Pancreas (tissue), 10 donors: ENCODE data around the gene PLEKHA5. TPM values are rescaled to one million over a fixed set of nuclear protein-coding genes. Genes with fewer than 3 reads are reported as not detected.
A peak's percentile ranks its signal among the peaks of the same experiment; 100 is the strongest.

Experiments
- ATAC-seq, 4 donors: fragments of 200-7000 bp; cut with Tn5 transposase; one replicate each; pipeline versions ENCODE4 v1.8.0 to v1.9.1; 2020; ENCODE audit warnings: mild to moderate bottlenecking in 4 of 4, moderate library complexity in 4 of 4
- DNase-seq, 6 donors: peaks; one replicate each; pipeline ENCODE4 v3.0.0-alpha.2; 2020
- FAIRE-seq: peaks from 2 replicates; lab custom pipeline; 2012; peaks lifted over from hg19 to GRCh38; lab: Jason Lieb, UNC
- H3K27ac ChIP-seq, 4 donors: fragments of 200-600 bp; sonication (generic); 1 replicate in 3 of 4; 2 replicates in 1 of 4; pipeline versions ENCODE4 v1.5.0 to v1.8.0; 2020
- H3K27me3 ChIP-seq, 4 donors: fragments of 200-600 bp; one replicate each; pipeline ENCODE4 v1.8.0; 2021
- H3K36me3 ChIP-seq, 3 donors: fragments of 200-600 bp; sonication (generic) in 1 of 3; one replicate each; pipeline versions ENCODE4 v1.5.0 to v1.8.0; 2020 to 2021
- H3K4me1 ChIP-seq, 3 donors: fragments of 200-600 bp; one replicate each; pipeline ENCODE4 v1.8.0; 2021
- H3K4me3 ChIP-seq, 4 donors: fragments of 200-600 bp; sonication (generic) in 2 of 4; one replicate each; pipeline versions ENCODE4 v1.5.0 to v1.8.0; 2020 to 2021
- H3K9me3 ChIP-seq, 4 donors: fragments of 200-600 bp; one replicate each; pipeline ENCODE4 v1.8.0; 2021
- WGBS, 2 donors: extraction: QIAGEN DNeasy Blood & Tissue Kit; methylation state at CpG; one replicate each; pipeline ENCODE4 v1.1.7; 2013; 5-methylcytosine and 5-hydroxymethylcytosine counted together
- intact Hi-C, 3 donors: fragments of 100-400 bp; cut with DNase I; formaldehyde crosslinking; loops; one replicate each; pipeline versions ENCODE4 v1.11.1 to v1.14.2; 2022
- polyA plus RNA-seq, 2 donors: library from polyadenylated mRNA; stranded (reverse); fragments of 200-250 nt; gene quantifications; one replicate each; pipeline ENCODE4 v1.2.3, GENCODE V29; 2013
- total RNA-seq, 6 donors: library from RNA; stranded (reverse); fragmentation: NEBNext Ultra II Directional in 4 of 6; extraction: Animal tissue kit (Norgen Biotek cat#: 25700) in 4 of 6; gene quantifications; one replicate each; pipeline versions ENCODE4 v1.2.1 to v1.2.4, GENCODE V29; 2021 to 2023
- TF ChIP-seq, protein P1 (sequence below), 4 donors: fragments of 200-600 bp; sonication (generic) in 3 of 4; IDR thresholded peaks; one replicate each; pipeline versions ENCODE4 v1.5.0 to v1.8.0; 2021; ENCODE audit warnings: antibody characterized with exemption in 4 of 4
- donor health status: healthy with polysubstance abuse.
- donor health status: DM: no; HTN: no; CAD: no; lungs with moderate emphysema.
- donor health status: DM: no; HTN: no; CAD: no.
- donor health status: control.
- donor health status: control.
- donor health status: Bipolar disorder and iron deficiency.
- donor health status: DM: yes; HTN: yes; CAD: no.
- donor health status: DM: no; HTN: no; CAD: no.
- donor health status: DM: no; HTN: no; CAD: no.
- donor health status: DM: yes; HTN: yes; CAD: no.

PLEKHA5 gene
- total and polyA plus RNA-seq, 8 donors: 10.3 to 26.4 (median 17.5) TPM

DNA sequence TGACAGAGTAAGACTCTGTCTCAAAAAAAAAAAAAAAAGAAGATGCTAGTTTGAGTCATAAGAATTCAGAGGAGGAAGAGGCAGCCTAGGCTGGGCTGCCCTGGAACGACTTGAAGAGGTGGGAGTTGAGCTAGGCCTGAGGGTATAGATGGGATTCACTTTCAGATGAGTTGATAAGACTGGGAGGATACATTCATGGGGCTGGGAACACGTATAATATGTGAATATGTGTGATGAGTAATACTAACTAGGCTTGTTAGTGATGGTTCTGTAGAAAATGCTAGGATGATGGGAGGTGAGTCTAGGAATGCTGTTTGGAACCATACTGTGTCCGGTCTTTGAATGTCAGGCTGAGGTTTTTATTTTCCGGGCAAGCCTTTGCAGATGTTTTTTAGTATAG lies 9.0 kb downstream of the PLEKHA5 start:
- TF ChIP-seq, protein P1, sequence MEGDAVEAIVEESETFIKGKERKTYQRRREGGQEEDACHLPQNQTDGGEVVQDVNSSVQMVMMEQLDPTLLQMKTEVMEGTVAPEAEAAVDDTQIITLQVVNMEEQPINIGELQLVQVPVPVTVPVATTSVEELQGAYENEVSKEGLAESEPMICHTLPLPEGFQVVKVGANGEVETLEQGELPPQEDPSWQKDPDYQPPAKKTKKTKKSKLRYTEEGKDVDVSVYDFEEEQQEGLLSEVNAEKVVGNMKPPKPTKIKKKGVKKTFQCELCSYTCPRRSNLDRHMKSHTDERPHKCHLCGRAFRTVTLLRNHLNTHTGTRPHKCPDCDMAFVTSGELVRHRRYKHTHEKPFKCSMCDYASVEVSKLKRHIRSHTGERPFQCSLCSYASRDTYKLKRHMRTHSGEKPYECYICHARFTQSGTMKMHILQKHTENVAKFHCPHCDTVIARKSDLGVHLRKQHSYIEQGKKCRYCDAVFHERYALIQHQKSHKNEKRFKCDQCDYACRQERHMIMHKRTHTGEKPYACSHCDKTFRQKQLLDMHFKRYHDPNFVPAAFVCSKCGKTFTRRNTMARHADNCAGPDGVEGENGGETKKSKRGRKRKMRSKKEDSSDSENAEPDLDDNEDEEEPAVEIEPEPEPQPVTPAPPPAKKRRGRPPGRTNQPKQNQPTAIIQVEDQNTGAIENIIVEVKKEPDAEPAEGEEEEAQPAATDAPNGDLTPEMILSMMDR (IDR thresholded peaks at IDR 0.05): no peak
- Histone ChIP-seq H3K27me3 (no peaks in the 10 kb centered on the region), H3K4me3 (no peak overlapping the region), H3K4me1 (peaks cover 0 to 9% (median 7%) of the 10 kb centered on the region in 3 donors), H3K27ac (no peak overlapping the region), H3K9me3 (no peaks in the 10 kb centered on the region), H3K36me3 (no peaks in the 10 kb centered on the region)
- ATAC-seq (no peak), DNase-seq (no peak), FAIRE-seq (no peak)
- intact Hi-C loops: no loop called here
- 93 to 98% methylated on average over 4 of the region's 4 CpGs for WGBS, 2 donors

DNA sequence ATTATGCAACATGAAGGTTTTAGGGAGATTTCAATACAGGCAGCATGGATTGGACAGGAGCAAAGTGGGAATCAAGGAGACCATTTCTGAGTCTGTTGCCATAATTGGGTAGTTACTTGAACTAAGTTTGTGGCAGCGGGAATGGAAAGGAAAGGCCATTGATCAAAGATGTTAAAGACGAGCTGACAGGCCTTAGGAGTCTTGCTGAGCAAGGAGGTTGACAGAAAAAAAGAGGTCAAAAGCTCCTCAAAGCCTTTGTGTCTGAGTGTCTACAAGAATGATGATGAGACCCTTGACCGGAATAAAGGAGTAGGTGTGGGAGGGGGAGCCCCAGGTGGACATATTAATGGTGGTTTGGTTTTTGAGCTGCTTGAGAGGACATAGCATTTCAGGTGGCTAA lies 9.4 kb downstream of the PLEKHA5 start:
- no peak overlapping the region for H3K27ac ChIP-seq
- H3K27me3 ChIP-seq: no peaks in the 10 kb centered on the region
- FAIRE-seq: no peak
- WGBS, 2 donors: 95% methylated on average over 3 of the region's 3 CpGs
- peaks cover 0 to 7% (median 6%) of the 10 kb centered on the region in 3 donors for H3K4me1 ChIP-seq
- ATAC-seq: no peak
- H3K4me3 ChIP-seq: no peak overlapping the region
- TF ChIP-seq, protein P1 (IDR thresholded peaks at IDR 0.05): no peak
- intact Hi-C loops: no loop called here
- H3K36me3 ChIP-seq: no peaks in the 10 kb centered on the region
- no peak for DNase-seq
- H3K9me3 ChIP-seq: no peaks in the 10 kb centered on the region

DNA sequence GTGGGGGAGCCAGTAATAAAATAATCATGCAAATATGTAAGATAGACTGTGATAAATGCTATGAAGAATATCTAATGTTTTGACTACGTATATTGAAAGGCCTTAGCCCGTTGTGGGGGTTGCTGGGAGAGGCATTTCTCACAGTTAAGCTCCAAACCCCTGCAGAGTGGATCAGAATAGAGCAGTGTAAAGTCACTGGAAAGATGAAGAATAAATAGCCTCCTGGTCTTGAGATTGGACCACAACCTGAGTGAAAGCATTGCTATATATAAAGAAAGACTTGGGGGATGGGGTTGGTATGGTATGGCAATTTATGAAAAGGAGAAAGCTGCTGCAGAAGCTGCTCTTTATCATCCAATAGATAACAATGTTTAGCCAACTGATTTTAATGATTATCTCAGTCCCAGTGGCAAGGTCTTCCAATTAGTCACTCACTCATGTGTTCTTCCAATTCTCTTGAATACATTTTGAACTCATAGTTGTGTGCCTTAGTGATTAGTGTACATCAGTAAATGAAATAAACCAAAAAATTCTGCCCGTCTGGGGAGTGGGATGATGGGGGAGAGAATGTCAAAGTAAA lies 10.2 kb downstream of the PLEKHA5 start:
- intact Hi-C loops: no loop called here
- DNase-seq (no peak), FAIRE-seq (no peak), ATAC-seq (no peak)
- Histone ChIP-seq H3K36me3 (no peaks in the 10 kb centered on the region), H3K27me3 (no peaks in the 10 kb centered on the region), H3K4me1 (peaks cover 0 to 7% (median 4%) of the 10 kb centered on the region in 3 donors), H3K4me3 (no peak overlapping the region), H3K27ac (no peak overlapping the region), H3K9me3 (no peaks in the 10 kb centered on the region)
- 76 to 88% methylated on average over 3 of the region's 3 CpGs for WGBS, 2 donors
- TF ChIP-seq, protein P1 (IDR thresholded peaks at IDR 0.05): no peak

DNA sequence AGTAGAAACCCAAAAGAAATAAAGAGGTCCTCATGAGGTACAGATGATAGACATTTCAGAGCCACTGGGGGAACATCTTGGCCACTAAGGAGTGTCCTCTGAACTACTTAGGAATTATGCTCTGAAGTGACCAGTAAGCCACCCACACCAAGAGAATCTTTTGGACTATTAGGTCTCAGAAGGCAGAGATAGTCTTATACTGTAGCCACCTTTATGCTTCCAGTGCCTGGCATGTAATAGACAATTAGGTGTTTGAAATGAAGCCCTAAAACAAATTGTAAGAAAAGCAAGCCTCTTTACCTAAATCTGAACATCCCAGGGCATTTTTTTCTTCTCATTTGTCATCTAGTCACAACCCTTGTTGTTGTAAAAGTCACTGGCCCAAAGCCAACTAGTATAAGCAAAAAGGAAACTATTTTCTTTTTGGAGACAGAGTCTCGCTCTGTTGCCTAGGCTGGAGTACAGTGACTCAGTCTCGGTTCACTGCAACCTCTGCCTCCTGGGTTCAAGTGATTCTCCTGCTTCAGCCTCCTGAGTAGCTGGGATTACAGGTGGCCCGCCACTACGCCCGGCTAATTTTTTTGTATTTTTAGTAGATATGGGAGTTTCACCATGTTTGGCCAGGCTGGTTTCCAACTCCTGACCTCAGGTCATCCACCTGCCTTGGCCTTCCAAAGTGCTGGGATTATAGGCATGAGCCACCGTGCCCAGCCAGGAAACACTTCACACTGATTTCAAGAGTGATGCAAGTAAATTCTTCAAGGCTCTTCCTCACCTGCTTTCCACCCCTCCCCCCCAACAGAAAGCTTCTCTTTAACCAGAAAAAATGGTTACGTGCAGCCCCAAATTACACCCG lies 11.1 kb downstream of the PLEKHA5 start:
- H3K36me3 ChIP-seq: no peaks in the 10 kb centered on the region
- H3K4me1 ChIP-seq: peaks cover 0 to 13% (median under 1%) of the 10 kb centered on the region in 3 donors
- TF ChIP-seq, protein P1 (IDR thresholded peaks at IDR 0.05): no peak
- no peak overlapping the region for H3K27ac ChIP-seq
- no peaks in the 10 kb centered on the region for H3K27me3 ChIP-seq
- FAIRE-seq: no peak
- peak in 2 of 4 donors; percentile 13 to 24 for ATAC-seq
- no peak for DNase-seq
- intact Hi-C loops: no loop called here
- no peaks in the 10 kb centered on the region for H3K9me3 ChIP-seq
- H3K4me3 ChIP-seq: no peak overlapping the region
- 73 to 76% methylated on average over 8 of the region's 8 CpGs for WGBS, 2 donors

DNA sequence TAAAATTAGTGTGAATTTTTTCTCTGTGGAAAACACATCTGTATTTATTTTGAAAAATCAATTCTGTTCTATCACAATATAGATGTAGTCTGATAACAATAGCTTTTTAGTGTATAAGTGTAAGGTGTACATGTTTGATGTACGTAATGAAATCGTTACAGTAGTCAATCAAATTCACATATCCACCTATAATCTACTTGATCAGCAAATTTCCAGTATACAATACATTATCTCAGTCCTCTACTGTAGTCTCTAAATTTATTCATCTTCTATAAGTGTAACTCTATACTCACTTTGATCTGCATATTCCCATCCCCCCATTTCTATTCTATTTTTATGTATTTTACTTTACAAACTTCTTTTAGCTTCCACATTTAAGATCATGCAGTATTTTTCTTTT lies 13.0 kb downstream of the PLEKHA5 start:
- H3K36me3 ChIP-seq: no peaks in the 10 kb centered on the region
- ATAC-seq: no peak
- no peaks in the 10 kb centered on the region for H3K27me3 ChIP-seq
- WGBS, 2 donors: 93 to 94% methylated on average over 2 of the region's 2 CpGs
- TF ChIP-seq, protein P1 (IDR thresholded peaks at IDR 0.05): no peak
- no peaks in the 10 kb centered on the region for H3K9me3 ChIP-seq
- H3K4me1 ChIP-seq: peaks cover 0 to 13% (median 0%) of the 10 kb centered on the region in 3 donors
- no peak overlapping the region for H3K27ac ChIP-seq
- intact Hi-C loops: no loop called here
- FAIRE-seq: no peak
- DNase-seq: no peak
- no peak overlapping the region for H3K4me3 ChIP-seq
